Measurements from ENCODE around the gene LRP8.

GRCh38 chr1:53288790-53289429 lies 39.0 kb downstream of the LRP8 start:
- TF ChIP-seq, protein P1, sequence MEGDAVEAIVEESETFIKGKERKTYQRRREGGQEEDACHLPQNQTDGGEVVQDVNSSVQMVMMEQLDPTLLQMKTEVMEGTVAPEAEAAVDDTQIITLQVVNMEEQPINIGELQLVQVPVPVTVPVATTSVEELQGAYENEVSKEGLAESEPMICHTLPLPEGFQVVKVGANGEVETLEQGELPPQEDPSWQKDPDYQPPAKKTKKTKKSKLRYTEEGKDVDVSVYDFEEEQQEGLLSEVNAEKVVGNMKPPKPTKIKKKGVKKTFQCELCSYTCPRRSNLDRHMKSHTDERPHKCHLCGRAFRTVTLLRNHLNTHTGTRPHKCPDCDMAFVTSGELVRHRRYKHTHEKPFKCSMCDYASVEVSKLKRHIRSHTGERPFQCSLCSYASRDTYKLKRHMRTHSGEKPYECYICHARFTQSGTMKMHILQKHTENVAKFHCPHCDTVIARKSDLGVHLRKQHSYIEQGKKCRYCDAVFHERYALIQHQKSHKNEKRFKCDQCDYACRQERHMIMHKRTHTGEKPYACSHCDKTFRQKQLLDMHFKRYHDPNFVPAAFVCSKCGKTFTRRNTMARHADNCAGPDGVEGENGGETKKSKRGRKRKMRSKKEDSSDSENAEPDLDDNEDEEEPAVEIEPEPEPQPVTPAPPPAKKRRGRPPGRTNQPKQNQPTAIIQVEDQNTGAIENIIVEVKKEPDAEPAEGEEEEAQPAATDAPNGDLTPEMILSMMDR (IDR thresholded peaks at IDR 0.05) = no peak
- TF ChIP-seq POLR2A (IDR thresholded peaks at IDR 0.05) = no peak
